H9 (cell line): ENCODE results near the gene CTNNAL1. TPM values are rescaled to one million over a fixed set of nuclear protein-coding genes. Genes with fewer than 3 reads are reported as not detected.

Experiments used
- DNase-seq: peaks from one replicate; pipeline ENCODE4 v3.0.0-alpha.2; 2017
- H2AFZ ChIP-seq: one replicate; pipeline ENCODE4 v1.6.1; 2013; ENCODE audit warnings: mild to moderate bottlenecking, low read length, control low read depth, moderate library complexity
- H2AK5ac ChIP-seq: 2 replicates; pipeline ENCODE4 v1.6.1; 2013; ENCODE audit warnings: low read length, control low read depth, mixed read lengths; ENCODE audit not compliant: insufficient read length
- H2BK120ac ChIP-seq: one replicate; pipeline ENCODE4 v1.6.1; 2013; ENCODE audit warnings: low read depth, mild to moderate bottlenecking, low read length, control low read depth, inconsistent platforms; ENCODE audit not compliant: poor library complexity, severe bottlenecking
- H2BK12ac ChIP-seq: 2 replicates; pipeline ENCODE4 v1.6.1; 2013; ENCODE audit warnings: low read length, control low read depth, mixed read lengths, low read depth; ENCODE audit not compliant: insufficient read length
- H2BK15ac ChIP-seq: 2 replicates; pipeline ENCODE4 v1.6.1; 2013; ENCODE audit warnings: low read depth, low read length, control low read depth
- H2BK20ac ChIP-seq: one replicate; pipeline ENCODE4 v1.6.1; 2013; ENCODE audit warnings: low read depth, mild to moderate bottlenecking, low read length, control low read depth, inconsistent platforms; ENCODE audit not compliant: poor library complexity, severe bottlenecking
- H2BK5ac ChIP-seq: 2 replicates; pipeline ENCODE4 v1.6.1; 2013; ENCODE audit warnings: low read length, control low read depth, mixed read lengths; ENCODE audit not compliant: insufficient read length
- H3K14ac ChIP-seq: 2 replicates; pipeline ENCODE4 v1.6.1; 2013; ENCODE audit warnings: low read length, control low read depth; ENCODE audit not compliant: insufficient read depth
- H3K18ac ChIP-seq: 2 replicates; pipeline ENCODE4 v1.6.1; 2013; ENCODE audit warnings: low read depth, mild to moderate bottlenecking, mixed read lengths, low read length, control low read depth; ENCODE audit not compliant: insufficient read length
- H3K23ac ChIP-seq: 2 replicates; pipeline ENCODE4 v1.6.1; 2013; ENCODE audit warnings: low read length, control low read depth, mixed read lengths, low read depth; ENCODE audit not compliant: insufficient read length
- H3K23me2 ChIP-seq: 2 replicates; pipeline ENCODE4 v1.6.1; 2013; ENCODE audit warnings: low read depth, mild to moderate bottlenecking, mixed read lengths, low read length, control low read depth; ENCODE audit not compliant: insufficient read length, poor library complexity, severe bottlenecking
- H3K27ac ChIP-seq: 2 replicates; pipeline ENCODE4 v1.5.1; 2013; ENCODE audit warnings: low read length, control low read depth, mixed read lengths, low read depth; ENCODE audit not compliant: insufficient read length
- H3K27me3 ChIP-seq: 2 replicates; pipeline ENCODE4 v1.6.1; 2013; ENCODE audit warnings: low read length, control low read depth, inconsistent platforms; ENCODE audit not compliant: insufficient read depth
- H3K4ac ChIP-seq: 2 replicates; pipeline ENCODE4 v1.6.1; 2013; ENCODE audit warnings: low read depth, mild to moderate bottlenecking, control low read depth, inconsistent platforms, low read length, moderate library complexity
- H3K4me1 ChIP-seq: 2 replicates; pipeline ENCODE4 v1.6.1; 2013; ENCODE audit warnings: low read length, control low read depth, inconsistent platforms; ENCODE audit not compliant: insufficient read depth
- H3K4me2 ChIP-seq: 2 replicates; pipeline ENCODE4 v1.6.1; 2013; ENCODE audit warnings: low read length, control low read depth, mixed read lengths; ENCODE audit not compliant: insufficient read length, insufficient read depth
- H3K56ac ChIP-seq: 2 replicates; pipeline ENCODE4 v1.6.1; 2013; ENCODE audit warnings: low read depth, mild to moderate bottlenecking, mixed read lengths, low read length, control low read depth; ENCODE audit not compliant: insufficient read length
- H3K79me1 ChIP-seq: 2 replicates; pipeline ENCODE4 v1.6.1; 2013; ENCODE audit warnings: low read depth, mild to moderate bottlenecking, moderate library complexity, low read length, control low read depth, inconsistent platforms; ENCODE audit not compliant: insufficient read depth, poor library complexity, severe bottlenecking
- H3K79me2 ChIP-seq: 2 replicates; pipeline ENCODE4 v1.6.1; 2013; ENCODE audit warnings: low read length, control low read depth, inconsistent platforms; ENCODE audit not compliant: insufficient read depth
- H3K9ac ChIP-seq: 2 replicates; pipeline ENCODE4 v1.6.1; 2013; ENCODE audit warnings: low read length, control low read depth, mixed read lengths; ENCODE audit not compliant: insufficient read length; ENCODE audit errors: extremely low read depth
- H3K9me3 ChIP-seq: one replicate; pipeline ENCODE4 v1.6.1; 2013; ENCODE audit warnings: low read depth, low read length, inconsistent platforms; ENCODE audit not compliant: control insufficient read depth
- H3T11ph ChIP-seq: one replicate; pipeline ENCODE4 v1.6.1; 2013; ENCODE audit warnings: mild to moderate bottlenecking, low read length, control low read depth, inconsistent platforms
- H4K20me1 ChIP-seq: one replicate; pipeline ENCODE4 v1.6.1; 2013; ENCODE audit not compliant: control insufficient read depth, insufficient read length, insufficient read depth
- H4K5ac ChIP-seq: 2 replicates; pipeline ENCODE4 v1.6.1; 2013; ENCODE audit warnings: low read depth, mild to moderate bottlenecking, mixed read lengths, low read length, control low read depth; ENCODE audit not compliant: insufficient read length
- H4K8ac ChIP-seq: replicated peaks from 2 replicates; pipeline ENCODE4 v1.6.1; 2013; ENCODE audit warnings: low read length, control low read depth, mixed read lengths, low read depth; ENCODE audit not compliant: insufficient read length
- H4K91ac ChIP-seq: 2 replicates; pipeline ENCODE4 v1.6.1; 2013; ENCODE audit warnings: low read depth, mild to moderate bottlenecking, moderate library complexity, mixed read lengths, low read length, control low read depth; ENCODE audit not compliant: insufficient read length
- H3K27ac Mint-ChIP-seq, 3 experiments: 2 replicates in 2 of 3; 3 replicates in 1 of 3; pipeline ENCODE4 v1.8.0; 2020 to 2021; ENCODE audit warnings: mixed read lengths in 3 of 3, mild to moderate bottlenecking in 1 of 3, moderate library complexity in 1 of 3
- H3K27me3 Mint-ChIP-seq: 2 replicates; pipeline ENCODE4 v1.8.0; 2021; ENCODE audit warnings: low read depth, mild to moderate bottlenecking, moderate library complexity, mixed read lengths
- H3K36me3 Mint-ChIP-seq, 3 experiments: 2 replicates in 2 of 3; 3 replicates in 1 of 3; pipeline ENCODE4 v1.8.0; 2020 to 2021; ENCODE audit warnings: low read depth in 3 of 3, mixed read lengths in 3 of 3; ENCODE audit not compliant: insufficient read depth in 1 of 3
- H3K4me1 Mint-ChIP-seq, 2 experiments: 2 replicates each; pipeline ENCODE4 v1.8.0; 2020; ENCODE audit warnings: mixed read lengths in 2 of 2
- H3K4me3 Mint-ChIP-seq, 2 experiments: 2 replicates in 1 of 2; 3 replicates in 1 of 2; pipeline ENCODE4 v1.8.0; 2020 to 2021; ENCODE audit warnings: mild to moderate bottlenecking in 2 of 2, mixed read lengths in 2 of 2, moderate library complexity in 1 of 2
- H3K9me3 Mint-ChIP-seq, 2 experiments: 2 replicates in 1 of 2; 3 replicates in 1 of 2; pipeline ENCODE4 v1.8.0; 2020; ENCODE audit warnings: mild to moderate bottlenecking in 2 of 2, mixed read lengths in 2 of 2, moderate library complexity in 1 of 2
- WGBS: extraction: QIAGEN DNeasy Blood & Tissue Kit; methylation state at CpG from one replicate; pipeline ENCODE4 v1.1.7; 2013; ENCODE audit warnings: missing lambda C conversion rate, low lambda C conversion rate, mixed read lengths; ENCODE audit not compliant: insufficient read length; ENCODE audit errors: extremely low coverage; 5-methylcytosine and 5-hydroxymethylcytosine counted together
- total RNA-seq: library from RNA; stranded (reverse); gene quantifications from 2 replicates; pipeline ENCODE4 v1.2.1, GENCODE V29; 2021
- TF ChIP-seq, protein P1 (sequence below): fragments of 200-600 bp; sonication (generic); conservative IDR thresholded peaks from 3 replicates; pipeline ENCODE4 v1.8.0; 2021; ENCODE audit warnings: antibody characterized with exemption, mild to moderate bottlenecking

CTNNAL1 gene
- total RNA-seq, 1 experiment from 2014 or later, result 52.9 TPM

DNA sequence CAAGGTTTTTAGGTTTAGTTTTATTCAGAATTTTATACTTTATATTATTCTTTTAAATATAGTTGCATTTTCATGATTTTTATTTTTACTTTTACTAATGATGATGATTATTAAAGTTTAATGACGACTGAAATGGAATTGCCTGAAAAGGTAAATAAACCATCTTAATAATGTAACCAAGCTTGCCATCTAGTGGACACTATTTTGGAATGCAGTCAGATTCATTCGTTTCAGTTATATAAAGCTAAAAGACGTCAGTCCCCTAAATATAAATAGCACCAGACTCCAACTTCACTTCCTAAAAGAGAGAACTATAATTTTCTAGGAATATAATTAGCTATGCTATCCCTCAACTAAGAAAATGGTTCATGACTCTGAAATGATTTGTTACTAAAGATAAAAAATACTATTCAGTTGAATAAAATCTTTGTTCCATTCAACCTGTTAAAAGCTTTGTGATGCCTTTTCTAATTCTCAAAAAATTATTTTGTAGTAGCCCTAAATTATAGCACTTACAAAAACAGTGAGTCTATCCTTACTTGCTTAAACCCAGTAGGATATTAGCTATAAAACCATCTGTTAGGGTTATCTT lies 59.2 kb downstream of the CTNNAL1 start:
- H3K4me2 ChIP-seq, result no peak overlapping the region
- H4K91ac ChIP-seq, result no peak overlapping the region
- H3K23ac ChIP-seq, result no peak overlapping the region
- no peak overlapping the region for H2AFZ ChIP-seq
- H3K14ac ChIP-seq, result no peak overlapping the region
- H3K36me3 Mint-ChIP-seq, result peaks cover 2 to 9% (median 9%) of the 10 kb centered on the region in 3 experiments
- H4K20me1 ChIP-seq, result no peaks in the 10 kb centered on the region
- no peaks in the 10 kb centered on the region for H3K23me2 ChIP-seq
- H3K9ac ChIP-seq, result no peak overlapping the region
- no peak overlapping the region for H2AK5ac ChIP-seq
- no peak overlapping the region for H4K5ac ChIP-seq
- no peak overlapping the region for H2BK20ac ChIP-seq
- H2BK5ac ChIP-seq, result no peak overlapping the region
- no peaks in the 10 kb centered on the region for H3K27me3 Mint-ChIP-seq
- no peak overlapping the region for H2BK120ac ChIP-seq
- H3K56ac ChIP-seq, result no peak overlapping the region
- no peak overlapping the region for H3K4me3 Mint-ChIP-seq
- WGBS, result no CpG with 5 or more reads among the region's 3 CpGs
- no peak overlapping the region for H3K27ac Mint-ChIP-seq
- TF ChIP-seq, protein P1, sequence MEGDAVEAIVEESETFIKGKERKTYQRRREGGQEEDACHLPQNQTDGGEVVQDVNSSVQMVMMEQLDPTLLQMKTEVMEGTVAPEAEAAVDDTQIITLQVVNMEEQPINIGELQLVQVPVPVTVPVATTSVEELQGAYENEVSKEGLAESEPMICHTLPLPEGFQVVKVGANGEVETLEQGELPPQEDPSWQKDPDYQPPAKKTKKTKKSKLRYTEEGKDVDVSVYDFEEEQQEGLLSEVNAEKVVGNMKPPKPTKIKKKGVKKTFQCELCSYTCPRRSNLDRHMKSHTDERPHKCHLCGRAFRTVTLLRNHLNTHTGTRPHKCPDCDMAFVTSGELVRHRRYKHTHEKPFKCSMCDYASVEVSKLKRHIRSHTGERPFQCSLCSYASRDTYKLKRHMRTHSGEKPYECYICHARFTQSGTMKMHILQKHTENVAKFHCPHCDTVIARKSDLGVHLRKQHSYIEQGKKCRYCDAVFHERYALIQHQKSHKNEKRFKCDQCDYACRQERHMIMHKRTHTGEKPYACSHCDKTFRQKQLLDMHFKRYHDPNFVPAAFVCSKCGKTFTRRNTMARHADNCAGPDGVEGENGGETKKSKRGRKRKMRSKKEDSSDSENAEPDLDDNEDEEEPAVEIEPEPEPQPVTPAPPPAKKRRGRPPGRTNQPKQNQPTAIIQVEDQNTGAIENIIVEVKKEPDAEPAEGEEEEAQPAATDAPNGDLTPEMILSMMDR, result peak; percentile 73
- no peak overlapping the region for H3K4ac ChIP-seq
- H4K8ac ChIP-seq, result no peak overlapping the region
- H2BK15ac ChIP-seq, result no peak overlapping the region
- H3K79me2 ChIP-seq, result no peaks in the 10 kb centered on the region
- no peaks in the 10 kb centered on the region for H3K79me1 ChIP-seq
- no peak overlapping the region for H3K18ac ChIP-seq
- no peak for DNase-seq
- H3T11ph ChIP-seq, result no peak overlapping the region
- H3K27ac ChIP-seq, result no peak overlapping the region
- H3K4me1 Mint-ChIP-seq, result no peaks in the 10 kb centered on the region
- H3K4me1 ChIP-seq, result no peaks in the 10 kb centered on the region
- H3K27me3 ChIP-seq, result no peaks in the 10 kb centered on the region
- no peaks in the 10 kb centered on the region for H3K9me3 Mint-ChIP-seq
- no peak overlapping the region for H2BK12ac ChIP-seq
- H3K9me3 ChIP-seq, result no peaks in the 10 kb centered on the region
